Mesodermal cell (in vitro differentiated cells): ENCODE measurements around the gene ORC1.

ENCODE experiments used
- H3K27ac ChIP-seq: 2 replicates; pipeline ENCODE4 v1.7.0; 2013; ENCODE audit warnings: mild to moderate bottlenecking, low read depth, low read length, moderate library complexity; ENCODE audit not compliant: severe bottlenecking
- H3K36me3 ChIP-seq: 2 replicates; pipeline ENCODE4 v1.7.1; 2013; ENCODE audit warnings: mild to moderate bottlenecking, low read length, moderate library complexity; ENCODE audit not compliant: control insufficient read depth, insufficient read depth
- H3K4me1 ChIP-seq: one replicate; pipeline ENCODE4 v1.7.1; 2013; ENCODE audit warnings: mild to moderate bottlenecking, low read length; ENCODE audit not compliant: insufficient read depth, control insufficient read depth, poor library complexity, severe bottlenecking
- H3K4me3 ChIP-seq: 2 replicates; pipeline ENCODE4 v1.7.0; 2013; ENCODE audit warnings: low read length, control low read depth, mild to moderate bottlenecking; ENCODE audit not compliant: insufficient read depth, poor library complexity, severe bottlenecking; ENCODE audit errors: extremely low read depth
- H3K9me3 ChIP-seq: 2 replicates; pipeline ENCODE4 v1.7.1; 2013; ENCODE audit warnings: mild to moderate bottlenecking, low read length, moderate library complexity; ENCODE audit not compliant: control insufficient read depth
- WGBS, 2 experiments: methylation state at CpG; one replicate each; pipeline ENCODE4 v1.1.5; 2013; ENCODE audit warnings: missing lambda C conversion rate in 2 of 2; ENCODE audit not compliant: insufficient coverage in 2 of 2; 5-methylcytosine and 5-hydroxymethylcytosine counted together

Gene ORC1

GRCh38 chr1:52345252-52345651 lies 59.0 kb downstream of the ORC1 start:
- WGBS, 2 experiments, result 82 to 88% methylated on average over 1 to 2 of the region's 2 CpGs
- H3K9me3 ChIP-seq, result no peaks in the 10 kb centered on the region

DNA sequence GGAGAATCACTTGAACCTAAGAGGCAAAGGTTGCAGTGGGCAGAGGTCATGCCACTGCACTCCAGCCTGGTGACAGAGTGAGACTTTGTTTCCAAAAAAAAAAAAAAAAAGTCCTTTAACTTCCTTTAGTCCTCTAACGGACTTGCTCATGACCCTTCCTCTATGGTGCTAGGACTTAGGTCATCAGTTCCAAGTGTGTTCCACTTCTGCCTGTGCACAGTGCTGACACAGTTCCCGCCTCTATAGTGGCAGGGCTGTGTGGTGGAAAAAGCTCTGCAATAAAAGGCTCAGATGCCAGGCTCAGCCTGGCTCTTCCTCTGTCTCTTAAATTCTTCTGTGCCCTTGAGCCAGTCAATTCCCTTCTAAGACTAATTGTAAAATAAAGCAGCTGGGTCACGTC lies 60.2 kb downstream of the ORC1 start:
- H3K36me3 ChIP-seq, result peaks cover 9% of the 10 kb centered on the region
- H3K4me3 ChIP-seq, result no peak overlapping the region
- no peaks in the 10 kb centered on the region for H3K9me3 ChIP-seq

More at GRCh38 chr1:52345252-52345651, 59.0 kb downstream of the ORC1 start:
- no peaks in the 10 kb centered on the region for H3K4me1 ChIP-seq
- peaks cover 15% of the 10 kb centered on the region for H3K36me3 ChIP-seq
- no peak overlapping the region for H3K27ac ChIP-seq
- no peak overlapping the region for H3K4me3 ChIP-seq

GRCh38 chr1:52341655-52342260 lies 62.5 kb downstream of the ORC1 start:
- peaks cover 9% of the 10 kb centered on the region for H3K36me3 ChIP-seq
- no peaks in the 10 kb centered on the region for H3K9me3 ChIP-seq
- WGBS, 2 experiments, result 78 to 100% methylated on average over 2 of the region's 7 CpGs
- no peak overlapping the region for H3K4me3 ChIP-seq
- no peaks in the 10 kb centered on the region for H3K4me1 ChIP-seq
- H3K27ac ChIP-seq, result no peak overlapping the region

More for the DNA sequence above, 60.2 kb downstream of the ORC1 start:
- 96 to 100% methylated on average over 1 to 2 of the region's 3 CpGs for WGBS, 2 experiments
- Histone ChIP-seq H3K4me1 (no peaks in the 10 kb centered on the region), H3K27ac (no peak overlapping the region)

- WGBS, 2 experiments, result 92 to 100% methylated on average over 2 of the region's 2 CpGs
- Histone ChIP-seq H3K4me1 (no peaks in the 10 kb centered on the region), H3K27ac (no peak overlapping the region), H3K9me3 (no peaks in the 10 kb centered on the region), H3K36me3 (peaks cover 16% of the 10 kb centered on the region), H3K4me3 (no peak overlapping the region)
These were observed 66.8 kb downstream of the ORC1 start for GRCh38 chr1:52337439-52337838.

DNA sequence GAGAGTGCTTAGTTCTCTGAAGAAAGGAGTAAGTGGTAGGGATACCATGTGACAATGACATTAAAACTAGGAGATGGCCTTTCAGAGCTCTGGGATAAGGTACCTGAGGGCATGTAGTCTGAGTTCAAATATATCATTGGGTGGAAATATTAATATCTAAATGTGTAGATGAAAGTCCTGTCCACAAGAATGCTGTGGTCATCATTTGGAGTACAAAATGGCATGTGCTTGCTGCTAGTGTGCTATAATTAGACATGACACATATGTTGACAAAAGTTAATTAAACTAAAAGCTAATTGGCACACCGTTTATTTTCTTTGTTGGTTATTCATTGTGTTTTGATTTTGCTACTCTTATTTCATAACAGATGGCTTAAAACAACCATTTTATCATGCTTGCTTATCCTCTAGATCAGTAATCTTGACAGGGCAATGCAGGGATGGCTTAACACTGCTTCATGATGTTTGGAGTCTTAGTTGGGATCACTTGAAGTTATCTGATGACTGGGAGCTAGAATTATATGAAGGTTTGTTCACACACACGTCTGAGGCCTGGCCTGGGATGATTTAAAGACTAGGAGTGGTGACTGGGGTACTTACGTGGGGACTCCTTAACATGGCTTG lies 69.2 kb downstream of the ORC1 start:
- Histone ChIP-seq H3K36me3 (peaks cover 16% of the 10 kb centered on the region), H3K4me3 (no peak overlapping the region), H3K4me1 (no peaks in the 10 kb centered on the region), H3K9me3 (no peaks in the 10 kb centered on the region), H3K27ac (no peak overlapping the region)
- 94 to 95% methylated on average over 2 of the region's 3 CpGs for WGBS, 2 experiments

GRCh38 chr1:52332411-52332810 lies 71.8 kb downstream of the ORC1 start:
- Histone ChIP-seq H3K27ac (no peak overlapping the region), H3K9me3 (no peaks in the 10 kb centered on the region), H3K4me3 (no peak overlapping the region), H3K4me1 (no peaks in the 10 kb centered on the region), H3K36me3 (peaks cover 16% of the 10 kb centered on the region)
- WGBS, 2 experiments, result 100% methylated on average over 1 of the region's 1 CpG

DNA sequence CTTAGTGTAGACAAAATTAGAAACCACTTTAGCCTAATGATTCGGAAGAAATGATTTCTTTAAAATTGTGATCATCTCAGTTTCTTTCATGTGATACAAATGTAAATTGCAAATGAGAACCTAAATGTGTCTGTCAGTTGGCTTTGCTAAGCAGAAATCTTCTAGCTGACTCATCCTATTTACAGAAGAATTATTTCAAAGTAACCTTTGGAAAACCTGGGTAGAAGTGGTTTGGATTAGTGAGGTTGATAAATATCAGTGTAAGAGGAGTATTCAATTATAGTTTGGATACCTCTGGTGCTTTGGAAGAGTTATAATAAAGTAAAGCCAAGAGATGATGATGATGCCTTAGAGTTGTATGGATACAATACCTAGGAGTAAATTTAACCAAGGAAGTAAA lies 75.6 kb downstream of the ORC1 start:
- H3K9me3 ChIP-seq, result no peaks in the 10 kb centered on the region
- no peaks in the 10 kb centered on the region for H3K36me3 ChIP-seq
- no peak overlapping the region for H3K27ac ChIP-seq
- no peak overlapping the region for H3K4me3 ChIP-seq
- 100% methylated on average over 1 of the region's 1 CpG; no CpG with 5 or more reads in 1 of the 2 experiments for WGBS, 2 experiments
- H3K4me1 ChIP-seq, result no peaks in the 10 kb centered on the region

DNA sequence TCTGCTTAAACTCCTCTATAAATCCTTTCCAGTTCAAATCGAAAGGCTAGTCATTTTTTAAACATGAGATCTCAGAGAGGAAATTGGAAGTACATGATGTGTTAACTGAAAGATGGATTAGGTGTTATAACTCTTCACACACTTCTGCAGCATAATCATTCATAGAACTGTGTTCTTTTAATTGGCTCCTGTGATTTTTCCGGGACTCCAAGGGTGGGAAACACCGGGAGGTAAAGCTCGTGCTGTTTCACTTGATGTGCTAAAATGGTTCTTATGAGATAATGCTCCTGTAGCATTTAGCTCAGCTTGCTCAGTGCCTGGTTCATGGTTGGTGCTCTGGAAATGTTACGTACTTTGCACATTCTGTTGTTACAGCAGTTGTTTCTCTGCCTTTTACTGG lies 78.4 kb downstream of the ORC1 start:
- H3K4me3 ChIP-seq, result no peak overlapping the region
- H3K36me3 ChIP-seq, result no peaks in the 10 kb centered on the region
- H3K27ac ChIP-seq, result no peak overlapping the region
- 49 to 56% methylated on average over 3 to 4 of the region's 5 CpGs for WGBS, 2 experiments
- H3K4me1 ChIP-seq, result no peaks in the 10 kb centered on the region
- H3K9me3 ChIP-seq, result no peaks in the 10 kb centered on the region

GRCh38 chr1:52323731-52324130 lies 80.5 kb downstream of the ORC1 start:
- Histone ChIP-seq H3K4me3 (no peak overlapping the region), H3K27ac (no peak overlapping the region), H3K36me3 (no peaks in the 10 kb centered on the region), H3K4me1 (no peaks in the 10 kb centered on the region), H3K9me3 (no peaks in the 10 kb centered on the region)
- WGBS, 2 experiments, result 88 to 100% methylated on average over 4 to 5 of the region's 8 CpGs
